Measurements from ENCODE around the gene C17orf113. TPM values are rescaled to one million over a fixed set of nuclear protein-coding genes. Genes with fewer than 3 reads are reported as not detected.

The C17orf113 gene
- total and polyA plus RNA-seq, 2 experiments from 2014 or later: 0.29 to 2.1 TPM

DNA sequence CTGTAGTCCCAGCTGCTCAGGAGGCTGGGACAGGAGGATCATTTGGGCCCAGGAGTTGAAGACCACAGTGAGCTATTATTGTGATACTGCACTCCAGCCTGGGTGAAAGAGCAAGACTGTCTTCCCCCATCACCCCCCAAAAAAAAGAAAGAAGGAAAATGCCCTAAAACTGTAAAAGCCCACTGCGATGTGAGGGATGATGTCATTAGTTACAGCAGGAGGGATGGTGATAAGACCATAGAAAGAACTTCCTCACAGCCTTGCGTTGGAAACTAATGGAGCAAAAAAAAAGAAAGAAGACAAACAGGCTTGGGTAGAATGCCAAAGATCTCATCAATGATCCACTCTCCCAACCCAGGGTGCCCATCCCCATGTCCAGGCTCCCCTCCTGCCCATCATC lies 29.1 kb upstream of the C17orf113 start (continued):
- TF ChIP-seq ZNF462 (CRISPR knock-in tag; IDR thresholded peaks at IDR 0.05): no peak

- Mint-ChIP-seq H3K27me3 (ENCODE audit: insufficient read depth, low read depth, poor library complexity) (peaks cover 4% of the 10 kb centered on the region), H3K4me3 (no peak overlapping the region), H3K27ac (no peak overlapping the region), H3K4me1 (peaks cover 13% of the 10 kb centered on the region; the same call in 2 of the 3 replicates), H3K9me3 (no peaks in the 10 kb centered on the region), H3K36me3 (ENCODE audit: low read depth) (no peaks in the 10 kb centered on the region)
- Histone ChIP-seq H4K20me1 (replicated peaks; ENCODE audit: insufficient read depth) (no peaks in the 10 kb centered on the region), H3K36me3 (ENCODE audit: insufficient read depth) (no peaks in the 10 kb centered on the region), H3K9me2 (ENCODE audit: insufficient read depth) (no peaks in the 10 kb centered on the region), H3K4me2 (no peak overlapping the region), H3K4me3 (no peak overlapping the region), H2AFZ (no peak overlapping the region), H3F3A (replicated peaks; ENCODE audit: low read depth) (no peaks in the 10 kb centered on the region), H3K4me1 (ENCODE audit: insufficient read depth) (no peaks in the 10 kb centered on the region), H3K79me2 (replicated peaks; ENCODE audit: insufficient read depth) (no peaks in the 10 kb centered on the region), H3K27me3 (ENCODE audit: insufficient read depth) (no peaks in the 10 kb centered on the region), H3K27ac (ENCODE audit: low read depth) (no peak overlapping the region)
- TF ChIP-seq, protein P1, sequence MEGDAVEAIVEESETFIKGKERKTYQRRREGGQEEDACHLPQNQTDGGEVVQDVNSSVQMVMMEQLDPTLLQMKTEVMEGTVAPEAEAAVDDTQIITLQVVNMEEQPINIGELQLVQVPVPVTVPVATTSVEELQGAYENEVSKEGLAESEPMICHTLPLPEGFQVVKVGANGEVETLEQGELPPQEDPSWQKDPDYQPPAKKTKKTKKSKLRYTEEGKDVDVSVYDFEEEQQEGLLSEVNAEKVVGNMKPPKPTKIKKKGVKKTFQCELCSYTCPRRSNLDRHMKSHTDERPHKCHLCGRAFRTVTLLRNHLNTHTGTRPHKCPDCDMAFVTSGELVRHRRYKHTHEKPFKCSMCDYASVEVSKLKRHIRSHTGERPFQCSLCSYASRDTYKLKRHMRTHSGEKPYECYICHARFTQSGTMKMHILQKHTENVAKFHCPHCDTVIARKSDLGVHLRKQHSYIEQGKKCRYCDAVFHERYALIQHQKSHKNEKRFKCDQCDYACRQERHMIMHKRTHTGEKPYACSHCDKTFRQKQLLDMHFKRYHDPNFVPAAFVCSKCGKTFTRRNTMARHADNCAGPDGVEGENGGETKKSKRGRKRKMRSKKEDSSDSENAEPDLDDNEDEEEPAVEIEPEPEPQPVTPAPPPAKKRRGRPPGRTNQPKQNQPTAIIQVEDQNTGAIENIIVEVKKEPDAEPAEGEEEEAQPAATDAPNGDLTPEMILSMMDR (conservative IDR thresholded peaks at IDR 0.05; ENCODE audit: low read depth in 2 of 2): no peak
- TF ChIP-seq POLR2AphosphoS5 (IDR thresholded peaks at IDR 0.05; ENCODE audit: low read depth) (no peak), EZH2 (IDR thresholded peaks at IDR 0.05; ENCODE audit: low read depth, unreplicated experiment) (no peak)
- ATAC-seq (no peak), DNase-seq (ENCODE audit: low spot score) (no peak)
These were observed 28.1 kb upstream of the C17orf113 start for GRCh38 chr17:42078396-42079043.
